VCaP (cell line): ENCODE measurements around the gene LEPR.

ENCODE experiments used
- H3K27ac ChIP-seq: fragments of 450-650 bp; 2 replicates; pipeline ENCODE4 v1.5.1; 2017
- TF ChIP-seq, protein P1 (sequence below): fragments of 450-650 bp; conservative IDR thresholded peaks from 2 replicates; pipeline ENCODE4 v1.5.1; 2017; ENCODE audit warnings: mild to moderate bottlenecking, moderate library complexity

Gene LEPR

DNA sequence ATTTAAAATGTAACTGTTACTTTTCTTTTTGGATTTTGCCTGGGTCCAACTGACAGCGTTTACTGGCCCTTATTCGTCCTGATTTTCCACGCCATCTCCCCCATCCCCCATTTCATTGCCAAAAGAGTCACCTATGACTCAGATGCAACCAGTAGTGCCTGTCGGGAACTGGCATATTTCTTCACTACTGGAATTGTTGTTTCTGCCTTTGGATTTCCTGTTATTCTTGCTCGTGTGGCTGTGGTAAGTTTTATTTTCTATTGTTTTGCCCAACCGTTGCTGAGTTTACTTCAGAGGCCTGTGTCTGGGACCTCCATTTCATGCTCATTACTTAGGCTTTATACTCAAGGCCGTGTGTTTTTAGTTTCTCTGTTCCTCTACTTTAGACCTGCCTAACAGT is 9.3 kb downstream of the LEPR start:
- TF ChIP-seq, protein P1, sequence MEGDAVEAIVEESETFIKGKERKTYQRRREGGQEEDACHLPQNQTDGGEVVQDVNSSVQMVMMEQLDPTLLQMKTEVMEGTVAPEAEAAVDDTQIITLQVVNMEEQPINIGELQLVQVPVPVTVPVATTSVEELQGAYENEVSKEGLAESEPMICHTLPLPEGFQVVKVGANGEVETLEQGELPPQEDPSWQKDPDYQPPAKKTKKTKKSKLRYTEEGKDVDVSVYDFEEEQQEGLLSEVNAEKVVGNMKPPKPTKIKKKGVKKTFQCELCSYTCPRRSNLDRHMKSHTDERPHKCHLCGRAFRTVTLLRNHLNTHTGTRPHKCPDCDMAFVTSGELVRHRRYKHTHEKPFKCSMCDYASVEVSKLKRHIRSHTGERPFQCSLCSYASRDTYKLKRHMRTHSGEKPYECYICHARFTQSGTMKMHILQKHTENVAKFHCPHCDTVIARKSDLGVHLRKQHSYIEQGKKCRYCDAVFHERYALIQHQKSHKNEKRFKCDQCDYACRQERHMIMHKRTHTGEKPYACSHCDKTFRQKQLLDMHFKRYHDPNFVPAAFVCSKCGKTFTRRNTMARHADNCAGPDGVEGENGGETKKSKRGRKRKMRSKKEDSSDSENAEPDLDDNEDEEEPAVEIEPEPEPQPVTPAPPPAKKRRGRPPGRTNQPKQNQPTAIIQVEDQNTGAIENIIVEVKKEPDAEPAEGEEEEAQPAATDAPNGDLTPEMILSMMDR = no peak
- H3K27ac ChIP-seq = no peak overlapping the region

DNA sequence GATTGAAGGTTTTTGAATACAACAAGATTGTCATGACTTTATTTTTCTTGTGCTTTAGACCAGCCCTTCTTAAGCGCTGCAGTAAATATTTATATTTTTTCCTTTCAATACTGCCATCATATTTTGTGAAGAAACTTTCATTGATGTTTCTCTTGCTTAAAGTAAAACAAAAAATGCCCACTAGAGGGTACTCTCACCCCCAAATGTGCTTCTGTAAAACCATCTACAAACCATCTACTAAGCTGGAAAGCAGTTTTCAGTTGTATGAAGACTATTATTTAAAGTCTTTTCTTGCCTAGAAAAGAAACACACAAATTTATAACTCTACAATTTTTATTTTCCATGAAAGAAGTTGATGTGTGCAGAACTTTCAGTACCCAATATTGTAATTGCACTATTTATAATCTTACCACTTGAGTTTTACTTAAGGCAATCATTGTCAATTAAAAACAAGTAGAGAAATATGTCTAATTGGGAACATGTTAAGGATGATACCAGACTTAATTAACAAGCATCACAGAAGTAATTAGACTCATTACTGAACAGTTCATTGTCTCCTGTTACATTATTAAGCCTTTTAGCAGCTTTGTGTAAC is 10.7 kb downstream of the LEPR start:
- TF ChIP-seq, protein P1 = peak; percentile 81
- no peak overlapping the region for H3K27ac ChIP-seq

DNA sequence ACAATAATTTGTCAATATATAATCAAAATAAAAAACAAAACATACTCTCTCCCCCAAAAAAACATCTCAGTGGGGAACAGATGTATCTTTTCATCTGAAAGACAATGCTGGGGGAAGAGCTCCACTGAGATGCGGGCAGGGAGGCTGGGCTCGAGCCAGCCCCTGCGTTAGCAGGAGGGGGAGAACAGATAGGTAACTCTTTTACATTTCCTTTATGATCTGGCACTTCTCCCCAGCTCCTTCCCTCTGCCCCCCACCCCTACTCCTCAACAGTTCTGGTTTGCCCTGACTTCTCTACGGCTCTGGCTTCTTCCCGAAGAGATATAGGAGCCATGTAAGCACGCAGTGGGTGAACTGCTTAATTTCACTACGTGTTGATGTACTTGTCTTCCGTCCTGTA is 12.4 kb downstream of the LEPR start:
- H3K27ac ChIP-seq = no peak overlapping the region
- TF ChIP-seq, protein P1 = no peak

DNA sequence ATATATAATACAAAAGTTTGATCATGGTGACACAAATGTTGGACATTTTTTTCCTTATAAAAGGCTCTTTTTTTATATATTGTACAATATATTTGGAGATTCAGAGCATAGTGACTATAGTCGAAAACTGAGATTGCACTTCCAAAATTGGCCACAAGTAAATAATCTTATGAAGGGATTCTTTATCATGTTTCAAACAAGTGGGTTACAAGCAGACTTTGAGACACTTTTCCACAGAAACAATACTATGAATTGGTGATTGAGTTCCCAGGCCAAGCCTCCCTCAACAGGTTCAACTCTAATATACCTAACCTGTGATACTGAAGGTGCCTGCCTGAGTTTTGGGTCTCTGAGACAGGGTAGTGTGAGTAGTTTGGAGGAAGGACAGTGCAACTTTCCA is 13.8 kb downstream of the LEPR start:
- TF ChIP-seq, protein P1 = no peak; the same call in 1 of the 2 replicates
- no peak overlapping the region for H3K27ac ChIP-seq

DNA sequence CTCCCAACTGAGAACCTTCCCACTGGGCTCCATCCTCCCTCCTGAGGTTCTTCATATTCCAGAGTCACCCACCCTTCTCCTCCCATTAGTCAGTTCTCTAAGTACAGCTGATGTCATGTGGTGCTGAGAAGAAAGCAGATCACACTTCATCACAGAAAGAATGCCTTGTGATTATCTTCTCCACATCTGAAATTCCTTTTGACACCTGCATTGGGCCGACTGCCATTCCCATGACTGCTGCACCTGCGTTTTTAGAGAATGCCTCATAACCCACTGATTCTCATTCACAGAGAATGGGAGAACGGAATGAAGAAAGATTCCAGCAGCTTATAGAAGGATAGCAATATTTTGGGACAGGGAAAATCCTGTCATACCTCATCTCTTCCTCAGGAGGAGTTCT is 14.3 kb downstream of the LEPR start:
- TF ChIP-seq, protein P1 = no peak
- H3K27ac ChIP-seq = no peak overlapping the region

DNA sequence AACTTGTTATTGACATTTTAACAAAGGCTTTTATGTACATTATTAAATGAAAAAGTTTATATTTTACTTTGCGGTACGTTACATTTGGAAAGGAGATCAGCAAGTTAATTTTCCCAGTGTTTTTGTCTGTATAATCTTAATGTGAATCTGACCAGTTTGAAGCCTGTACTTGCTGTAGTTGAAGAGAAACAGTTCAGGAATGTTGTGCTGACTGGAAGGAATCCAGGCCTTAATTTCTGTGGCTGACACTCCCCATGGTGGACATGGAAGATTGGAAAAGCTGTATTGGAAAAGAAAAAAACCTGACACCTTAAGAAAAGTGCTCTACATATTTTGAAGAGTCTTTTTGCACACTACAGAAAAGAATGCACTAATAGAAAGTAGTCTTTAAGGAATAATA is 15.5 kb downstream of the LEPR start:
- TF ChIP-seq, protein P1 = no peak
- no peak overlapping the region for H3K27ac ChIP-seq

DNA sequence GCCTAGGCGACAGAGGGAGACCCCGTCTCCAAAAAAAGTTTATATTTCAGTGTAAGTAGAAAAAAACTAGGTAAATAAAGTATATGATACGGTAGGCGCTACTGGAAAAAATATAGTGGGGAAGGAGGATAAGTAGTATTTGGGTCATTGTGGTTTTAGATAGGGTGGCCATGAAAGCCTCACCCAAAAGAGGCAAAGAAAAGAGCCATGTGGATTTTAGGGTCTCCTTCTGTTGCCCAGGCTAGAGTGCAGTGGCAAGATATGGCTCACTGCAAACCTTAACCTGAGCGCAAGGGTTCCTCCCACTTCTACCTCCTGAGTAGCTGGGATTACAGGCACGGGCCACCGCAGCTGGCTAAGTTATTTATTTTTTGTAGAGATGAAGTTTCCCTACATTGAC is 17.1 kb downstream of the LEPR start:
- no peak overlapping the region for H3K27ac ChIP-seq
- TF ChIP-seq, protein P1 = no peak
